ENCODE results near the gene SUB1. TPM values are rescaled to one million over a fixed set of nuclear protein-coding genes. Genes with fewer than 3 reads are reported as not detected.
"Not testable (repeated sequence)": the region's sequence is repeated elsewhere in the genome, so short reads cannot be mapped to it uniquely, and the experiment has no call there.

The SUB1 gene
- total RNA-seq, 2 donors from 2014 or later = 230 to 288 TPM

DNA sequence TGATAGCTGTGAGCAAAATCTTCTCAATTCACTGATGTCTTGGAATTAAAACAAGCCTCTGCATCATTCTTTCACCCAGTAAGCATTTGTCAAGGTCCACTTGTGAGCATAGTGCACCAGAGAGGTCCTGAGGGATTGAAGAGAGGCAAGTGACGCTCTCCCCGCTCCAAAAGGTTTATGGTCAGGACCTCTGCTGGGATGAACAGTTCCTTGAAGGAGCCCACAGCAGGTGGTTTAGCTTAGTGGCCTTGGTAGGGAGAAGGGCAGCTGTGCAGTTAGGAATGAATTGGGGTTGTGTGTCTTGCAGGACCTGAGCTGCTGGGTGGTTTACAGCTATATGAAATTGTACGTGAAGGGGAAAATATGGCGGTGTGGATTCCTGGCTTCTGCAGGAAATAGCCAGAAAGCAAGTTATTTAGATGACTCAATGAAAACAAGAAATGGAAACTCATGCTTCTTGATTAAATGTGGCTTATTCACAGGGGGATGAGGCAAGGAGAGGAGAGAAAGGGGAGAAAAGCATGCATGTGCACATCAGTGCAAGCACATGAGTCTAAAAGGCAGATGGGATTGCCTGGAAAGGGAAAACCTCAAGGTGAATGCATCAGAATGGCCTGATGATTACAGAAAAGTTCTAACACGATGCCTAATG is 42.0 kb downstream of the SUB1 start:
- H3K9ac ChIP-seq (ENCODE audit: extremely low read depth, low read length, poor library complexity, severe bottlenecking) = no peak overlapping the region
- Mint-ChIP-seq H3K9me3 (no peaks in the 10 kb centered on the region), H3K36me3 (ENCODE audit: low read depth) (no peaks in the 10 kb centered on the region), H3K4me1 (peaks cover 3% of the 10 kb centered on the region), H3K27me3 (ENCODE audit: insufficient read depth) (no peaks in the 10 kb centered on the region), H3K27ac (no peak overlapping the region), H3K4me3 (no peak overlapping the region)
- H3K4me1 ChIP-seq (ENCODE audit: control insufficient read depth, insufficient read depth, low read length) = no peaks in the 10 kb centered on the region
- no peak overlapping the region for H3K4me3 ChIP-seq (ENCODE audit: low read length)
- H3K27me3 ChIP-seq (ENCODE audit: control insufficient read depth, insufficient read depth, low read length, poor library complexity, severe bottlenecking) = no peaks in the 10 kb centered on the region
- H3K9me3 ChIP-seq (ENCODE audit: control insufficient read depth, low read length) = no peaks in the 10 kb centered on the region
- no peak for TF ChIP-seq CTCF (conservative IDR thresholded peaks at IDR 0.05)
- 90 to 100% methylated on average over 4 to 5 of the region's 5 CpGs for WGBS, 2 experiments (ENCODE audit: insufficient coverage in 1 of 2, insufficient read length in 1 of 2)
- no peaks in the 10 kb centered on the region for H3K36me3 ChIP-seq (ENCODE audit: control insufficient read depth, insufficient read depth, low read length)
- no peak overlapping the region for H3K27ac ChIP-seq (ENCODE audit: low read depth, low read length)
- no peak for DNase-seq

DNA sequence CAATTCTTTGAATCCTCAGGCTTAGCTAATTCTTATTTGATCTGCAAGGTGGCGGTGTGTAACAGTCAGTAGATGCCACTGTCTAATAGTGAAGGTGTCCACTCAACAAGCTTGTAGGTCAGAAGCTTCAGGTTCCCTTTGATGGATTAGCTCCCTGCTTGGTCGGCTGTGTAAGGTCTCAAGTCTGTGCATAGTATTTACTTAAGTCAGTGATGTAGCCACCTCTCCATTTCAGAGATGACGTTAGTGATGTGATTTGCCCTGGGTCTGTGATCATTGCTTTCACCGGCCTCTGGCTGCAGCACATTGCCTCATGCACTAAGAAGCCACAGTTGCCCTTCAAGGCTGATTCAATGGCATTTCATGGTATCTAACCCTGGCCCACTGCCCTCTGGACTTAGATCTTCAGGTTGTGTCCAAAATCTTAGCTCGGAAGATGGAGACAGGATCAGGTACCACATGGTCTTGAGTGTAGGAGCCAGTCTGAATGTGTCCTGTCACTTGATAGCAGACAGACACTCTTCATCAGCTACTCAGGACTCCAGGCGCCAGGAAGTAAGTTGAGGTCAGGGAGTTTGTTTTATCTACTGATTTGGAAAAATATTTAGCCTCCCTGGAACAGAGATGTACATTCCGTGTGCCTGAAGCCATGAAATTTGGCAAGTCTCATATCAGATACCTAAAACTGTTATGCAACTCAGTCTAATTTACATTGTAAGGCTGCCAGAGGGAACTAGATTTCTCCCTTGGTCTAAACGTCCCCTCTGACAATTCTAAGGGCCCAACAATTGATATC is 42.9 kb downstream of the SUB1 start:
- TF ChIP-seq CTCF (conservative IDR thresholded peaks at IDR 0.05) = no peak
- H3K27me3 ChIP-seq (ENCODE audit: control insufficient read depth, insufficient read depth, low read length, poor library complexity, severe bottlenecking) = no peaks in the 10 kb centered on the region
- no peaks in the 10 kb centered on the region for H3K9me3 Mint-ChIP-seq

DNA sequence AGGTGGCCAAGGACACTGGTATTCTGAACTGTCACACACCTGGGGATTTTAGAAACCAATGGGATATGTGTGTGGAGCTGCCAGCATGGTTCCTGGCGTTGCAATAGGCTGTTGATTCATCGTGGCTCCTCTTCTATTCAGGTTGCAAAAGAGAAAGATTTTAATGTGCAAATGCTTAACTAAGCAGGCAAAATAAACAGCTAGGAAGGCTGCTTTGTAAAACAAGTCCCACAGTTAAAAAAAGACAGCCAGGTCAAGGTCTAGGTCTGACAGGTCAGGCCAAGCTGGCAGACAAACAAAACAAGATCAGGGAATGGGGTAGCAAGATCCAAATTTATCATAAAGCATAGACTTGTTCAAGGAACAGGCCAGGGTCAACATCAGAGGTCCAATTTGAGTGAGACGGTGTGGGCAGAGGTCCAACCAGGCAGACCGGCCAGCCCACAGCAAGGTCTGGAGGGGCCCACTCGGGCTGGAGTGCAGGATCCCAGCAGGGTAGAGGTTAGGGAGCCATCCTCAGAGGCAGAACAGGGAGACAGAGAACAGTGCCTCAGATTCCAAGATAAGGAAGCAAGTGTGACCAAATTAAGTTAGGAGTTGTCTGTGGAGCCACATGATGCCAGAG is 45.6 kb downstream of the SUB1 start:
- H3K4me1 Mint-ChIP-seq = peaks cover 3% of the 10 kb centered on the region
- no peaks in the 10 kb centered on the region for H3K27me3 Mint-ChIP-seq (ENCODE audit: insufficient read depth)
- H3K27me3 ChIP-seq (ENCODE audit: control insufficient read depth, insufficient read depth, low read length, poor library complexity, severe bottlenecking) = no peaks in the 10 kb centered on the region
- WGBS, 2 experiments (ENCODE audit: insufficient coverage in 1 of 2, insufficient read length in 1 of 2) = 89% methylated on average over 3 to 5 of the region's 5 CpGs
- no peak overlapping the region for H3K4me3 Mint-ChIP-seq
- no peaks in the 10 kb centered on the region for H3K9me3 Mint-ChIP-seq
- H3K27ac Mint-ChIP-seq = no peak overlapping the region
- H3K36me3 Mint-ChIP-seq (ENCODE audit: low read depth) = no peaks in the 10 kb centered on the region
- H3K4me3 ChIP-seq (ENCODE audit: low read length) = no peak overlapping the region
- no peaks in the 10 kb centered on the region for H3K4me1 ChIP-seq (ENCODE audit: control insufficient read depth, insufficient read depth, low read length)
- no peak for TF ChIP-seq CTCF (conservative IDR thresholded peaks at IDR 0.05)
- H3K27ac ChIP-seq (ENCODE audit: low read depth, low read length) = no peak overlapping the region
- no peak for DNase-seq
- H3K9me3 ChIP-seq (ENCODE audit: control insufficient read depth, low read length) = no peaks in the 10 kb centered on the region
- no peak overlapping the region for H3K9ac ChIP-seq (ENCODE audit: extremely low read depth, low read length, poor library complexity, severe bottlenecking)
- H3K36me3 ChIP-seq (ENCODE audit: control insufficient read depth, insufficient read depth, low read length) = no peaks in the 10 kb centered on the region

More for the DNA sequence above, 42.9 kb downstream of the SUB1 start:
- no peak for DNase-seq
- H3K36me3 ChIP-seq (ENCODE audit: control insufficient read depth, insufficient read depth, low read length) = no peaks in the 10 kb centered on the region
- H3K9me3 ChIP-seq (ENCODE audit: control insufficient read depth, low read length) = no peaks in the 10 kb centered on the region
- no peak overlapping the region for H3K27ac Mint-ChIP-seq
- H3K4me3 ChIP-seq (ENCODE audit: low read length) = no peak overlapping the region
- H3K4me1 Mint-ChIP-seq = peaks cover 3% of the 10 kb centered on the region
- H3K4me3 Mint-ChIP-seq = no peak overlapping the region
- no peak overlapping the region for H3K9ac ChIP-seq (ENCODE audit: extremely low read depth, low read length, poor library complexity, severe bottlenecking)
- no peak overlapping the region for H3K27ac ChIP-seq (ENCODE audit: low read depth, low read length)
- H3K36me3 Mint-ChIP-seq (ENCODE audit: low read depth) = no peaks in the 10 kb centered on the region
- H3K4me1 ChIP-seq (ENCODE audit: control insufficient read depth, insufficient read depth, low read length) = no peaks in the 10 kb centered on the region
- no peaks in the 10 kb centered on the region for H3K27me3 Mint-ChIP-seq (ENCODE audit: insufficient read depth)
- WGBS, 2 experiments (ENCODE audit: insufficient coverage in 1 of 2, insufficient read length in 1 of 2) = 87 to 93% methylated on average over 5 to 8 of the region's 8 CpGs

DNA sequence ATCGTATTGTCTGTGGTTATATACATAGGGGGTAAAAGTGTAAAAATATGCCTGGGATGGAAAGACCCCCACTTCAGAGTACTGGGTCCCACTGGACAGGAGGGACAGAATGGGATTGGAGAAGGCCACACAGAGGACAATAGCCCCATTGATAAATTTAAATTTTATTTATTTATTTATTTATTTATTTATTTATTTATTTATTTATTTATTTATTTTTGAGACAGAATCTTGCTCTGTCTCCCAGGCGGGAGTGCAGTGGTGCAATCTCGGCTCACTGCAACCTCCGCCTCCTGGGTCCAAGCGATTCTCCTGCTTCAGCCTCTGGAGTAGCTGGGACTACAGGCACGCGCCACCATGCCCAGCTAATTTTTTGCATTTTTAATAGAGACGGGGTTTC is 47.7 kb downstream of the SUB1 start:
- H3K27ac Mint-ChIP-seq; H3K36me3 Mint-ChIP-seq (ENCODE audit: low read depth); H3K9me3 Mint-ChIP-seq; H3K4me3 ChIP-seq (ENCODE audit: low read length); H3K9me3 ChIP-seq (ENCODE audit: control insufficient read depth, low read length); H3K4me1 ChIP-seq (ENCODE audit: control insufficient read depth, insufficient read depth, low read length); H3K36me3 ChIP-seq (ENCODE audit: control insufficient read depth, insufficient read depth, low read length); H3K27me3 ChIP-seq (ENCODE audit: control insufficient read depth, insufficient read depth, low read length, poor library complexity, severe bottlenecking); DNase-seq; H3K27me3 Mint-ChIP-seq (ENCODE audit: insufficient read depth); H3K9ac ChIP-seq (ENCODE audit: extremely low read depth, low read length, poor library complexity, severe bottlenecking); H3K4me3 Mint-ChIP-seq; H3K4me1 Mint-ChIP-seq; H3K27ac ChIP-seq (ENCODE audit: low read depth, low read length): not testable (repeated sequence)
- WGBS, 2 experiments (ENCODE audit: insufficient coverage in 1 of 2, insufficient read length in 1 of 2) = 94 to 98% methylated on average over 7 to 8 of the region's 8 CpGs
